Stomach (tissue), 9 donors: Measurements from ENCODE around the gene SVOPL. TPM values are rescaled to one million over a fixed set of nuclear protein-coding genes. Genes with fewer than 3 reads are reported as not detected.

Source experiments
- DNase-seq, 2 donors: peaks; one replicate each; pipeline versions ENCODE4 v3.0.0 to v3.0.0-alpha.2; 2013 to 2019
- H3K27ac ChIP-seq, 5 donors: fragments of 200-600 bp in 4 of 5; sonication (generic) in 4 of 5; one replicate each; pipeline ENCODE4 v1.5.1; 2013 to 2019; ENCODE audit warnings: mild to moderate bottlenecking in 1 of 5, moderate library complexity in 1 of 5
- H3K27me3 ChIP-seq, 3 donors: fragments of 200-600 bp; sonication (generic); one replicate each; pipeline ENCODE4 v1.5.1; 2017 to 2019; ENCODE audit warnings: mixed run types in 1 of 3
- H3K36me3 ChIP-seq, 4 donors: fragments of 200-600 bp; sonication (generic); 1 replicate in 3 of 4; 2 replicates in 1 of 4; pipeline ENCODE4 v1.5.1; 2016 to 2019
- H3K4me1 ChIP-seq, 4 donors: fragments of 200-600 bp; sonication (generic); one replicate each; pipeline ENCODE4 v1.5.1; 2016 to 2019
- H3K4me3 ChIP-seq, 4 donors: fragments of 200-600 bp; sonication (generic) in 3 of 4; one replicate each; pipeline ENCODE4 v1.5.1; 2016 to 2019; ENCODE audit warnings: mild to moderate bottlenecking in 1 of 4
- H3K9me3 ChIP-seq, 4 donors: fragments of 200-600 bp; sonication (generic); one replicate each; pipeline ENCODE4 v1.5.1; 2016 to 2019
- EP300 ChIP-seq: sonication (generic); formaldehyde crosslinking; IDR thresholded peaks from one replicate; pipeline ENCODE4 v1.6.1; 2017; ENCODE audit warnings: antibody characterized with exemption
- POLR2A ChIP-seq, 4 donors: fragments of 450-650 bp; IDR thresholded peaks; one replicate each; pipeline ENCODE4 v1.6.1; 2016; ENCODE audit warnings: antibody characterized with exemption in 4 of 4, control low read depth in 2 of 4, mild to moderate bottlenecking in 1 of 4, moderate library complexity in 1 of 4
- POLR2AphosphoS5 ChIP-seq, 3 donors: sonication (generic); formaldehyde crosslinking; IDR thresholded peaks; one replicate each; pipeline ENCODE4 v1.6.1; 2016; ENCODE audit warnings: antibody characterized with exemption in 3 of 3
- WGBS, 5 donors: extraction: QIAGEN DNeasy Blood & Tissue Kit in 3 of 5; methylation state at CpG; one replicate each; pipeline versions ENCODE4 v1.1.5 to v1.1.7; 2013 to 2018; 5-methylcytosine and 5-hydroxymethylcytosine counted together
- intact Hi-C: fragments of 100-400 bp; cut with DNase I; formaldehyde crosslinking; loops from one replicate; pipeline ENCODE4 v1.15.1; 2023; ENCODE audit warnings: low total_unique reads
- polyA plus RNA-seq, 3 donors: library from polyadenylated mRNA; stranded (reverse); fragments of 200-250 nt; gene quantifications; one replicate each; pipeline ENCODE4 v1.2.3, GENCODE V29; 2013
- total RNA-seq, 5 donors: library from RNA; depleted of rRNA; stranded (reverse); fragments of >200 nt; gene quantifications; one replicate each; pipeline versions ENCODE4 v1.1.0 to v1.2.3, GENCODE V29; 2014 to 2016
- TF ChIP-seq, protein P1 (sequence below), 7 experiments: fragments of 450-650 bp in 4 of 7; fragments of 200-600 bp in 3 of 7; sonication (generic) in 3 of 7; IDR thresholded peaks; one replicate each; pipeline ENCODE4 v1.5.1; 2016 to 2019; ENCODE audit warnings: antibody characterized with exemption in 7 of 7, control low read depth in 2 of 7, mild to moderate bottlenecking in 1 of 7
- donor health status: healthy with polysubstance abuse.
- donor health status: Bipolar disorder and iron deficiency.
- donor health status: healthy.

Gene SVOPL
- total and polyA plus RNA-seq, 8 donors = under 0.01 to 2.3 (median 0.13) TPM; not detected in 5

DNA sequence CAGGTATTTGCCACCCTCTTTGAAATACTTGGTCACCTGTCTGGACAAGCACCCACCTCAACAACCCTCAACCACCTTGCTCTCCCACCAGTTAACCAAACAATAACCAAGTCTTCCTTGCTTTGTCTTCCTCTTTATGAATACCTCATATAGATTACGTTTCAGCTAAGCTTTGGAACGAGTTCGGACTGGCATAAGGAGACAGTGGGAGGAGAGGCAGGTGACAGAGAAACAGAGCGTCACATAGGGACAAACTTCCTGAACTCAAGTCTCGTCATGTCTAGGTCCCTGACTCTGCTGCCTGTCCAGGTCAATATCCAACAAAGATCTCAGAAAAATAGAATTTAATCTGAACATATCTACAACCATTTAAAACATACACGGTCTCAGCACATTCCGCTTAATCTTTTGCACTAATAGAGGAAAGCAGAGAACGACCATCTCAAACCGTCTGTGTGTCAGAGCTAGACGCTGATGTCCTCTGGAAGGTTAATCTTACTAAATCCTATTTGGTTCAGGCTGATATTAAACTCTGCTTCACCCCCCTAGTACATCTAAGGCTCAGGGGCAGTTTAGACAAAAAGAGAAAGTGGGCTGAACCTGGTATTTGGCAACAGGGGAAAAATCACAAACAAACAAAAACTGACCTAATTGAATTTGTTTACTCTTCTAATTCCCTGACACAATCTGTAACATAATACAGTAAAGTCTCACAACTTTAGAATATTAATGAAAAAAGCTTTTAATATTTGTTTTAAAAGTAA lies 26.4 kb upstream of the SVOPL start:
- no peak for TF ChIP-seq POLR2AphosphoS5 (IDR thresholded peaks at IDR 0.05)
- no peak for DNase-seq
- Histone ChIP-seq H3K27me3 (no peaks in the 10 kb centered on the region), H3K4me3 (no peak overlapping the region), H3K36me3 (no peaks in the 10 kb centered on the region), H3K27ac (no peak overlapping the region), H3K9me3 (no peaks in the 10 kb centered on the region), H3K4me1 (no peaks in the 10 kb centered on the region)
- 64 to 76% (median 73%) methylated on average over 10 of the region's 10 CpGs for WGBS, 5 donors
- intact Hi-C loops = no loop called here

DNA sequence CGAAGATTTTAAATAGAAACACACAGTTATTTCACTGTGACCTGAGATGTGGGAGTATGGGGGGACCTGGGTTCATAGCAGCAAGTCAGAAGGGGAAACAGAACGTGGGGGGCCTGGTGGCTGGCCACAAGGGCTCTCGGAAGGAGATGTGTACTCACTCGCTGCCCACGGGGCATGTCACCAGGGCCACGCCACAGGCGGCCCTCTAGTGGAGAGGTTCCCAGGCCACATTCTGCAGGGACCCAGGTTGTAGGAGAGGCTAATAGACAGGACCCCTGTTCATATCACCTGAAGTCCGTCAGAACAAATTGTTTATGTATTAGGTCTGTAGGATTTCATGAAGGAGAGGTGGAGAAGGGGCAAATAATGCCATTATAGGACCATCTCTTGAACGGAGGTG lies 25.1 kb upstream of the SVOPL start:
- DNase-seq = no peak
- 75 to 86% (median 76%) methylated on average over 9 of the region's 9 CpGs for WGBS, 5 donors
- H3K27ac ChIP-seq = no peak overlapping the region
- H3K9me3 ChIP-seq = no peaks in the 10 kb centered on the region
- H3K4me3 ChIP-seq = no peak overlapping the region
- H3K36me3 ChIP-seq = no peaks in the 10 kb centered on the region
- TF ChIP-seq EP300 = no peak
- intact Hi-C loops = no loop called here
- no peaks in the 10 kb centered on the region for H3K4me1 ChIP-seq
- H3K27me3 ChIP-seq = no peaks in the 10 kb centered on the region

DNA sequence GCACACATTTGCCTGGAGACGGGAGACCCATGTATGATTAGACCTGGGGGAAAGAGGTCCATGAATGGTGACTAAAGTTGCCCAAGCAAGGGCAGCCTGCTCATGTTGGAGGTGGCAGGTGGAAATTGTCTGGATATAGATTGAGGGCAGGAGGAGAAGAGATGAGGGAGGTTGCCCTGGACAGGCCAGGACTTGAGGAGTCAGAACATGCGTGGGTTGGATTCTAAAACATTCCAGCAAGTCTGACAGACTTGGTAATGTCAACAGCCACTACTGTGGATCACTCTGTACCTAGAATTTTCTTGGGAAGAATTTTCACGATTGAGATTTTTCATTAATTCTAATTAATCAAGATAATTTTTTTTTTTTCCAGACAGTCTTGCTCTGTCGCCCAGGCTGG lies 19.1 kb upstream of the SVOPL start:
- intact Hi-C loops = no loop called here
- Histone ChIP-seq H3K27ac (no peak overlapping the region), H3K27me3 (no peaks in the 10 kb centered on the region), H3K4me3 (no peak overlapping the region), H3K4me1 (no peaks in the 10 kb centered on the region), H3K36me3 (no peaks in the 10 kb centered on the region), H3K9me3 (no peaks in the 10 kb centered on the region)
- DNase-seq = no peak
- 70 to 96% (median 82%) methylated on average over 4 of the region's 4 CpGs for WGBS, 5 donors
- TF ChIP-seq POLR2A (IDR thresholded peaks at IDR 0.05) = no peak
- no peak for TF ChIP-seq EP300
- TF ChIP-seq, protein P1, sequence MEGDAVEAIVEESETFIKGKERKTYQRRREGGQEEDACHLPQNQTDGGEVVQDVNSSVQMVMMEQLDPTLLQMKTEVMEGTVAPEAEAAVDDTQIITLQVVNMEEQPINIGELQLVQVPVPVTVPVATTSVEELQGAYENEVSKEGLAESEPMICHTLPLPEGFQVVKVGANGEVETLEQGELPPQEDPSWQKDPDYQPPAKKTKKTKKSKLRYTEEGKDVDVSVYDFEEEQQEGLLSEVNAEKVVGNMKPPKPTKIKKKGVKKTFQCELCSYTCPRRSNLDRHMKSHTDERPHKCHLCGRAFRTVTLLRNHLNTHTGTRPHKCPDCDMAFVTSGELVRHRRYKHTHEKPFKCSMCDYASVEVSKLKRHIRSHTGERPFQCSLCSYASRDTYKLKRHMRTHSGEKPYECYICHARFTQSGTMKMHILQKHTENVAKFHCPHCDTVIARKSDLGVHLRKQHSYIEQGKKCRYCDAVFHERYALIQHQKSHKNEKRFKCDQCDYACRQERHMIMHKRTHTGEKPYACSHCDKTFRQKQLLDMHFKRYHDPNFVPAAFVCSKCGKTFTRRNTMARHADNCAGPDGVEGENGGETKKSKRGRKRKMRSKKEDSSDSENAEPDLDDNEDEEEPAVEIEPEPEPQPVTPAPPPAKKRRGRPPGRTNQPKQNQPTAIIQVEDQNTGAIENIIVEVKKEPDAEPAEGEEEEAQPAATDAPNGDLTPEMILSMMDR (IDR thresholded peaks at IDR 0.05) = no peak

DNA sequence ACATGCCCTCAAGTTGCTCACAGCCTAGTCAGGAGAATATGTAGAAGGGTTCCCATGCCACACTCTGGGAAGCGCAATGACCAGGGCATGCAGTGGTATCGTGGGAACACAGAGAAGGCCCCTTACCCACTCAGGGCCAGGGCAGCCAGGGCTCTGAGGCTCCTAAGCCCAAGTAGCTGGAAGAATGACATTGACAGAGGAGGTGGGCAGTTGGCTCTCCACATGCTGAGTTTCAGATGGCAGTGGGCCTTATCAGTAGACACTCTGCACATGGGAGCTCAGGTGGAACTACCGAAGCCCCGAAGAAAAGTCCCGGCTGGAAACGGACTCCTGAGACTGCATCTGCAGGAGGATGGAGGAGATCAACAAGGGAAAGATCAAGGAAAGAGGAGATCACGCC lies 15.7 kb upstream of the SVOPL start:
- TF ChIP-seq POLR2AphosphoS5 (IDR thresholded peaks at IDR 0.05) (no peak), EP300 (no peak), POLR2A (IDR thresholded peaks at IDR 0.05) (no peak)
- TF ChIP-seq, protein P1 (IDR thresholded peaks at IDR 0.05) = no peak
- Histone ChIP-seq H3K4me3 (no peak overlapping the region), H3K36me3 (no peaks in the 10 kb centered on the region), H3K4me1 (no peaks in the 10 kb centered on the region), H3K9me3 (no peaks in the 10 kb centered on the region), H3K27me3 (no peaks in the 10 kb centered on the region), H3K27ac (no peak overlapping the region)
- WGBS, 5 donors = 85 to 95% (median 94%) methylated on average over 7 of the region's 7 CpGs
- intact Hi-C loops = no loop called here
- no peak for DNase-seq

DNA sequence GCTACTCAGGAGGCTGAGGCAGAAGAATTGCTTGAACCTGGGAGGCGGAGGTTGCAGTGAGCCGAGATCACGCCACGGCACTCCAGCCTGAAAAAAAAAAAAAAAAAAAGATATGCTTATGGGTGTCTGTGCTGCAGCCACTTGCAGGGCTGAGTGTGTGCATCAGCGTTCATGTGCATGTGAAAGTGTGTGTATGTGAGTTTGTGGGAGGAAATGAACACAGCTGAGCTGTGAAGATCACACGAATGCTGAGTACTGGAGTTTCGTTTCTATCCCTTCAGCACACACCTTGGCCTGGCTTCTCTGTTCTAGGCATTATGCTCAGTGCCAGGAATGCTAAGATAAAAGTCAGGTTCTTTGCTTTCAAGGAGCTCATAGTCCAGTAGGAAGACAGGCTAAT lies 12.0 kb upstream of the SVOPL start:
- H3K4me3 ChIP-seq = no peak overlapping the region
- no peaks in the 10 kb centered on the region for H3K4me1 ChIP-seq
- no peaks in the 10 kb centered on the region for H3K27me3 ChIP-seq
- intact Hi-C loops = no loop called here
- H3K36me3 ChIP-seq = no peaks in the 10 kb centered on the region
- TF ChIP-seq POLR2A (IDR thresholded peaks at IDR 0.05) (no peak), EP300 (no peak)
- no peak overlapping the region for H3K27ac ChIP-seq
- no peaks in the 10 kb centered on the region for H3K9me3 ChIP-seq
- WGBS, 5 donors = 80 to 89% (median 85%) methylated on average over 7 of the region's 7 CpGs
- no peak for DNase-seq

DNA sequence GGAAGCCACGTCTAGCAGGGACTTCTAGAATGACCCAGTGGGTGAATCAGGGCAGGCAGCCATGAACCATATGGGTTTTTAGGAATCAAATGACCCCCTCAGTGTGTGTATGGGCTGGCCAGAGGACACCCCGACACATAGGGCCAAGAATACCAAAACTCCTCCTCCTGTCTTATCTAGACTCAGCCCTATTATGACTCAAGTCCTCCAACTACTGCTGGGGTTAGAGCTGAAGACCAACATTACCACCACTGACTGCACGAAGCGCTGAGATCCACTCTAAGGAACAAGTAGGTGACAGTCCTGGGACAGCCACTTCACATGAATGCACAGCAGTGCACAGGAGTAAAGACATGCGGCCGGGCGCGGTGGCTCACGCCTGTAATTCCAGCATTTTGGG lies 11.5 kb upstream of the SVOPL start:
- 90 to 95% (median 93%) methylated on average over 9 of the region's 9 CpGs for WGBS, 5 donors
- Histone ChIP-seq H3K36me3 (no peaks in the 10 kb centered on the region), H3K4me3 (no peak overlapping the region), H3K27ac (no peak overlapping the region), H3K4me1 (no peaks in the 10 kb centered on the region), H3K27me3 (no peaks in the 10 kb centered on the region), H3K9me3 (no peaks in the 10 kb centered on the region)
- TF ChIP-seq EP300 (no peak), POLR2A (IDR thresholded peaks at IDR 0.05) (no peak), POLR2AphosphoS5 (IDR thresholded peaks at IDR 0.05) (no peak)
- TF ChIP-seq, protein P1 (IDR thresholded peaks at IDR 0.05) = no peak
- DNase-seq = no peak
- intact Hi-C loops = no loop called here
